HG02870 (cell line): ENCODE measurements around the gene THNSL1.

Source experiments
- ATAC-seq: cut with Tn5 transposase; IDR thresholded peaks from one replicate; pipeline ENCODE4 v1.9.1; 2021; ENCODE audit warnings: mild to moderate bottlenecking, moderate library complexity; ENCODE audit not compliant: unreplicated experiment

Gene THNSL1

DNA sequence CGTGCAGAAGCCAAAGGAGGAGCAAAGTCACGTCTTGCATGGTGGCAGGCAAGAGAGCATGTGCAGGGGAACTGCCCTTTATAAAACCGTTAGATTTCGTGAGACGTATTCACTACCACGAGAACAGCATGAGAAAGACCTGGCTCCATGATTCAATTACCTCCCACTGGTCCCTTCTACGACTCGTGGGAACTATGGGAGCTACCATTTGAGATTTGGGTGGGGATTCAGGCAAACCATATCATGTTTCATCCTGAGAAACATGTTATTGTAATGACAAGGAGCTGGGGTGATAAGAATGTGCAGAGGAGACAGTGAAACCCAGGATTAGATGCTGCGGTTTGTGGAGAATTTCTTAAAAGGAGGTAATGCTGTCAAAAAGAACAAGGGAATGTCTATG lies 34.0 kb downstream of the THNSL1 start:
- no peak for ATAC-seq

DNA sequence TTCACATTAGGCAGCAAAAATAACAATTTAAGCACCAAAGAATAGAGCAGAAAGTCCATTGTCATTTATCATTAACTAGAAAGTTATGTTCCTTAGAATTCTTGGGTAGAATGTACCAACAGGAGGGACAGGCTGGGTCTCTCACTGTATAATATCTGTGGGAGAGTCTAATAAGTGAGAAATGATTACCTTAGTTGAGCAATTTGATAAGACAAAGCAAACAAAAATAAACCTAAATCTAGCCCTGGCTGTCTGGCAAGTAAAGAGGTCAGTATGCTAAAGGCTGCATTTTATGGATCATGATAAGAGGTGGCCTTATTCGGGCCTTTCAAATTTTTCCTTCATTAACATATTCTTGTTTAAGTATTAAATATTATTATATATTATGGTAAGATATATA lies 35.6 kb downstream of the THNSL1 start:
- no peak for ATAC-seq

DNA sequence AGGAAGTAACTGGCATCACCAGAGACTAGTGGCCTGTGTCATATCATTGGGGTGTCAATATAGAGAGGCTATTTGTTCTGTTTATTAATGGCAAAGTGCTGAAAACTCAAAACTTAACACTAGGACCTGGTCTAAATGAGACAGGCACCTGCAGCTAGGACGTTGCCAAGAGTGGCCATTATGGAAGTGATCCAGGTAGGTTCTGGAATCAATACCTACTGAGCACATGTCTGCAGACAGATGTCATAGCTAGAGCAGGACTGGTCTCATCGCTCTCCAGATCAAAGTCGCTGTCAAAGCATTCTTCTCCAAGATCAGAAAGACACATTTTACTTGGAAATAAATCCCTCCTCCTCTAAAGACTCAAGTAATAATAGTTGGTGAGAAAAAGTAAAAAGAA lies 40.3 kb downstream of the THNSL1 start:
- ATAC-seq = no peak

DNA sequence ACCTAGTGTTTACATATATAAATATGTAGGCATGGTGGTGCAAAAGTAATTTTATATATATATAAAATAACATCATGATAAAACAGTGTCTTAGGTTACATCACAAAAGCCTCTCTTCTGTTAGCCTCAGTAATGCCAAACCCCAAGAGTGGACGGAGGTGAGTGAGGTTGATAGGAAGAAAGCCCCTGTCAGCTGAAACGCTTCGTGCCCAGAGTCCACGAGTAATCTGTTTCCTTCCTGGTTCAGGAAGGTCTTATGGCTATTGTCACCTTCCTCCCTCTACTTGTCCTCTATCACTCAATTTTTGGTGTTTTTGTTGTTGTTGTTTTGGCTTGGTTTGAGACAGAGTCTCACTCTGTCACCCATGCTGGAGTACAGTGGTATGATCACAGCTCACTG lies 41.5 kb downstream of the THNSL1 start:
- ATAC-seq = no peak

DNA sequence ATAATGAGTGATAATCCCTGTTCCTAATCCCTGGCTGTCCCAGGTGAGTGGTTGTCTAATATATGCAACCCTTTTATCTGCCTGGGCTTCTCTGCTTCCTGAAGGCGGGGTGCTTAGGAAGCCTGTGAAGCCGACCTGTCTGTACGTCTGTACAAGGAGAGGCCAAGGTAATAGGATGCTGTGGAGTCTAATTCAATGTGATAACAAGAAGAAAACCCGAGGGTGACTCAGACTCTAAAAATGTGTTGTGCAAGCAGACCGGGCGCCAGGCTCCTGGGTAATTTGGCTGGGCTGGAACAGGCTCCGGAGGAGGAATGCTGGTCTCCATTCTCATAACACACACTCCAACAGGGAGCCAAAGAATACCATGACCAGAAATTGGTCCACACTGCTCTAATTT lies 43.6 kb downstream of the THNSL1 start:
- no peak for ATAC-seq

DNA sequence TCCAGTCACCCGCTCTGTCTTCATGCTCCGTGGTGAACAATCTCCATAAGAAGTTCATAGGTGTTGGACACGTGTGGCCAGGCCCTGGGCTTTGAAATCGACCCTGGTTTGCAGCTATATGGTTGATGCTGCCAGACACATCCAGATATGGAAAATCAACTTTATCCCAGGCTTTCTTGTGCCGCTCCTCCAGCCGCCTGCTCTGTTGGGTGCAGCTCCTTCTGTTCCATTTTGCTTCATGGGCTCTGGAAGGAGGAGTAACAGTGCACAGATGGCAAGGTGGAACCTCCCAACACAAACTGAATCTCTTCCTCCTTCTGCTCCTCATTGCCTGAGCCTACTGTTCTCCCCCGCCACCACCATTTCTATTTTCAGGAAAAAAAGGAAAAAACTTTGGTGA lies 44.7 kb downstream of the THNSL1 start:
- ATAC-seq = no peak

DNA sequence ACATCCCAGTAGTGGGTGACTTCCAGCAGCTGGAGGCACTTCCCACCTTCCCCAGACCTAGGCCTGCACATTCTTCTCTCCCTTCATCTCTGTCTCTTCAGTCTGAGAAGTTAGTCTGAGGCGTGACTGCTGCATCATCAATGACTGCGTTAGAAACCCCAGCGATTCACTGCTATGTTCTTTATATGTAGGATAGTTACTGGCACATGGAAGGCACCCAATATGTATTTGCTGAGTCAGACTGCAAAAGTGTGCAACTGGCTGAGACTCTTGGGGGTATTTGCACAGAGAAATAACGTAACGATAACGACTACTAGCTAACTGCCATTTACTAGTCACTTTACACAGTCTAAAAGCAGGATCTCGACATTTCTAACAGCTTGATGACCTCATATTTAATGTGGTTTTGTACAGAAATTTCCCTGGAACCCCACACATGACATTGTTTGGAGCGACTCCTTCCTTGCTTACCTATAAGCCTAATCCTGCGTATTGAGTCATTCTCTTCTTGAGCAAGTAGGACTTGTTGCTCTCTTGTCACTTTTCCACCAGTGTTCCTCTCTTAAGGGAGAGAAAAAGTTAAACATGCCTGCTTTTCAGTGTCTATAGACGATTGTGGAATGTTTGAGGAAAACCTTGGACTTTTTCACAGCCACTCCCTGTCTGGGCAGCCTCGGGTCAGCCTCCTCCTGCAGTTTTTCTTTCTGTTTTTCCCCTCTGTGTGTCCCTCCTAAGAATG lies 45.5 kb downstream of the THNSL1 start:
- no peak for ATAC-seq

DNA sequence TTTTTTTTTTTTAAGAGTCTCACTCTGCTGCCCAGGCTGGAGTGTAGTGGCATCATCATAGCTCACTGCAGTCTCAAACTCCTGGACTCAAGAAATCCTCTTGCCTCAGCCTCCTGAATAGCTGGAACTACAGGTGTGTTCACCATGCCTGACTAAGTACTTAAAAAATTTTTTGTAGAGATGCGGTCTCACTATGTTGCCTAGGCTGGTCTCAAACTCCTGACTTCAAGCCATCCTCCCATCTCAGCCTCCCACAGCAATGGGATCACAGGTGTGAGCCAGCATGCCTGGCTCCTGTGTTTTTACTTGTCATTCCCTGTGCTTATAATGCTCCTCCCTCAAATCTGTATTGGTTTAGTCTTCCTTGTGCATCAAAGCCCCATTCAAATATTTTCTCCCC lies 46.7 kb downstream of the THNSL1 start:
- no peak for ATAC-seq

DNA sequence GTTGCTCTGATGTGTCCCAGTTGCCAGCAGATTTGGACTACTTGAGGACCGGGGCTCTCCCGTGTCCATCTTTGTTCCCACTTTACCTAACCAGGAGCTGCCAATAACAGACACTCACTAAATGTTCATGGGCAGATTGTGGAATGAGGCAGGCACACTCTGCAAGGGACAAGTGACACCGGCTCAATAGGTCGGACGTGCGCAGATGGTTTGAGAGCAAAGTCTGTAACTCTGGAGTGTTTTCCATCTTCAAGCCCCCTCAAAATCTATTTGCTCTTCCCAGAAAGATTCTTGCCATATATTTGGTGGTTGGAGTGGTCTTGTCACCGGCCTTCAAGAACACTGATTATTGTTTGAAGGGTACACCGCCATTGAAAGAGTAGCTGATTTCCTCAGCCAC lies 47.2 kb downstream of the THNSL1 start:
- no peak for ATAC-seq

DNA sequence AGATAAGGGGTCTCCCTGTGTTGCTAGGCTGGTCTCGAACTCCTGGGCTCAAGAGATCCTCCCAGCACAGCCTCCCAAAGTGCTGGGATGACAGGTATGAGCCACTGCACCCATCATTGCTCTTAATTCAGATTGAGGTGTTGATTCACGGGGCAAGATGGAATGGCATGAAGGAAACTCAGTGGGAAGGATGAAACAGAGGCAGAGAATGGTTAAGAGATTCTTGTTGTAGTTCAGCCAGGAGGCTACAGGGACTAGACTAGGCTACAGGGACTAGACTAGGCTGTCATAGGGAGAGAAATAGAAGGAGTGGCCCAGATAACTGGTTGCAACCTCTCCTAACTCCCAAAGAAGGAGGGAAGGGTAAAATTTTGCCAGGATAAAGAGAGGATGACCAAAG lies 48.0 kb downstream of the THNSL1 start:
- ATAC-seq = no peak

DNA sequence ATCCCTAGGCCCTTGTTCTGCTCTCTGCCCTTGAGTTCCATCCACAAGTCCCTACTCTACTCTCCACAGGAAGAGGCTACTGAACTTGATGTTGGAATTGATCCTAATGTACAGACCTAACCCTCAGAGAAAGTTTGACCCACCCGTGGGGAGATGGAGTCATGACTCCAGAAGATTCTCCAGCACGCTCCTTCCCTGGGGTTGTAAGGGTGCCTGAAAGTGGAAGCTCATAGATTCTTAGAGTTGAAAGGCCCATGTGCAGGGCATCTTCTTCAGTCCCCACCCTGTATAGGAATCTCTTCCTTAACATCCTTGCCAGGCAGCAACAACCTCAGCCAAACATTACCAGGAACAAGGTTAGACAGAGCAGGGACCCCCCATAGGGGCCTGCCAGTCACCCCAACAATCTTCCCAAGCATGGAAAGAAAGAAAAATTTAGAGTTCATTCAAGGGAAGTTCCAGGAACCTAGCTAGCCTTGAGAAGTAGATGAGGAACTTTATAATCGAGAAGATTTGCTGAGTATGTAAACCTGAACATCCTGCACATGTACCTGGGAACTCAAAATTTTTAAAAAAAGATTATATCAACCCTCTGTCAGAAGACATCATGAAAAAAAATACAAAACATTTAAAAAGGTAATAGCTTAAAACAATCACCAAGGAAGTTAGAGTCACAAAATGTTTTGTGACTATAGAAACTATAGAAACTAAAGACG lies 49.5 kb downstream of the THNSL1 start:
- no peak for ATAC-seq

DNA sequence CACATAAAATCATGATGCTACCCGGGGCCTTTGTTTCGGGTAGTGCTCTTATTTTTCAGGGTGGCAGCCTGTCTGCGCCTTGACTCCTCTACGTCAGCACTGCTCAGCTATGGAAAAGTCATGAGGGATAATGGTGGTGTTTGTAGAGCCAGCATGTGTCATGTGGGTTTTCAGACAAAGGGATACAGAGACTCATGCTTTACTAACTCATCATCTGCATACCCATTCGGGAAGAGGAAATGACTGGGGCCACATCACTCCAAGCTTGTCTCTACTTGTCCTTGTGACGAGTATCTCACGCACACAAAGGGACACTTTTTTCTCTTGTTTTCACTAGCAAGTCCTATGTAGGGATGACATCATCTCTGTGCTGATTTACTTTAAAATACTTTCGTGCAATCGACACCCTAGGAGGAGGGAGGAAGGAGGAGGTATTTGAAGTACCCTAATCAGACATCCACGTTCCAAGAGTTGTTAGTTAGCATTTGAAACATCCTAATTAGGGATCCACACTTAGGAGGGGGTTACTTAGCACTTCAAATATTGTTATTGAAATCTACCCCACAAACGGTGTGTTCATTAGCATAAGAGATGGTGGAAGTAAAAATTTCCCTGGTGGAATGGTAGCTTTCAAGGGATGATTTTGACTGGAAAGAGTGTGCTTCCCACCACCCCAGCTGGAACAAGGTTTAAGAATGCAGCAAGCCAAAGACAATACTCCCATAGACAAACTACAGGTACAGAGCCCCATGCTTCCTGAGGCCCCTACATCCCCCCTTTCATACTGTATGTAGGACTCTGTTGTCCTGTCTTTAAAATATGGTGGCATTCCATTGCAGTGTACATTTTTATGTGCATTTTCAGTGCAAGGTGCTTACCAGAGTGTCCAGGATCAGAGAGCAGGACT lies 52.0 kb downstream of the THNSL1 start:
- no peak for ATAC-seq

DNA sequence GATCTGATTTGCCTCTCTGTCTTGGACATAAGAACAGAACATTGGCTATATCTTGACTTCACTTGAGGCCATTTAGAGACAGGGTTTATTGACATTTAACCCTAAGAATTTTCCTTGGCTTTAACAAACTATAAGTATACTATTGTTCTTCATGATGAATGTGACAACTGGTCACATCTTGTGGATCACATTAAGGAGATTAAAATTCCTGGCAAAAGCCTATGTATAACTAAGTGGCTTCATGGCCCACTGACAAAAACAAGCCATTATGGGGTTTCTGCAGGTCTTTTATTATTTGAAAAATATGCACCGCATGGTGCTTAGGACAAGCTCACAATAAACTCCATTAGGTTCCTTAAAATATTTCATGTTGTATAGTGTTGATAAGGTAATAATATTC lies 54.8 kb downstream of the THNSL1 start:
- no peak for ATAC-seq

DNA sequence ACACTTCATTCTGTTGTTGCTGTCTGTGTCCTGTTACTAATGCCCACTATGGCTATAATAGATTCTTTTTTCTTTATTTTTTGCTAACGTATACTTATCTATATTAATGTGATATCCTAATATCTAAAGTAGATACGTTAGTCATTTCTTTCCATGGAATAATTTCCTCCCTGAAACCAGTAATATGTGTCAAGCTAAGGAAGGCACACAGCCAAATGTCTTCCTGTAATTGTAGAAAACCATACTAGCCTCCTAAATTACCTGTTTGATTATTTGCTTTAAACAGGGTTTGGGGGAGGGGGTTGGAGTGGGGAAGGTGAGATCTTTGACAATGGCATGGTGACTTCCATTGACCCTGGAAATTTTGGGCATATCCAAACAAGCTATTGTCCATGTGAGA lies 56.4 kb downstream of the THNSL1 start:
- ATAC-seq = no peak

DNA sequence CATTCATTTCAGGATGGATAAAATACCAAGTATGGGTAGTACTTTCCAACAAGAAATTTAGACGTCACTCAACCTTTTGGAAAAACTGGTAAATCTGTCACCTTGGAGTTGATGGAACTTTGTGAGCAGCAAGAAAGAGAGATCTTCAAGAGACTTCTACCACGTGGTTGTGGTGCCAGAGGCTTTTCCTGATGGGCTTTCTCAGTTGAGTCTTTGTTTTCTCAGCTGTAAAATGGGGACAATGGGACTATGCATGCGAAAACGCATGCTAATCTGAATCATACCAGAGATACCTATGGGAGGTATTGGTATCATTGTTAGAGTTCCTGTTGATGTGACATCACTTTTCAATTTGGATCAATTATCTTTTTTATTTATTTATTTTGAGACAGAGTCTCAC lies 59.4 kb downstream of the THNSL1 start:
- ATAC-seq = no peak
